HepG2 (cell line): ENCODE measurements around the gene VILL. TPM values are rescaled to one million over a fixed set of nuclear protein-coding genes. Genes with fewer than 3 reads are reported as not detected.

Source experiments
- ATAC-seq: fragments of 200-7000 bp; cut with Tn5 transposase; 3 replicates; pipeline ENCODE4 v1.9.1; 2020; ENCODE audit warnings: mild to moderate bottlenecking, moderate library complexity
- BruUV-seq: library from RNA; stranded (reverse); fragments of 400-500 nt; replicated peaks from 2 replicates; lab custom pipeline; 2021; lab: Mats Ljungman, UMichigan
- CTCF ChIA-PET: fragments of 300-600 bp; formaldehyde crosslinking; extraction: SDS; loops from one replicate; lab custom pipeline; 2021; ENCODE audit warnings: low total read pairs, inconsistent platforms, low intra/inter-chr PET ratio; lab: Yijun Ruan, JAX
- POLR2A ChIA-PET: fragments of 350-600 bp; sonication (Branson Sonifier 250); formaldehyde crosslinking; loops from one replicate; lab custom pipeline; 2020; ENCODE audit warnings: antibody characterized with exemption, inconsistent platforms; lab: Yijun Ruan, JAX
- DNase-seq: peaks from one replicate; pipeline ENCODE4 v3.0.0-alpha.2; 2015; ENCODE audit warnings: low spot score
- FAIRE-seq: peaks from 3 replicates; lab custom pipeline; 2011; peaks lifted over from hg19 to GRCh38; lab: Jason Lieb, UNC
- H2AFZ ChIP-seq: one replicate; pipeline ENCODE4 v1.6.1; 2011; ENCODE audit warnings: low read length, inconsistent platforms
- H3K27ac ChIP-seq: fragments of 300-600 bp; 3 replicates; pipeline ENCODE4 v1.8.0; 2011; ENCODE audit warnings: mixed run types, mild to moderate bottlenecking, mixed read lengths, low read length, inconsistent platforms; ENCODE audit not compliant: insufficient read depth; ENCODE audit errors: extremely low read length
- H3K27me3 ChIP-seq, 2 experiments: fragments of 200-600 bp in 1 of 2; 2 replicates in 1 of 2; 3 replicates in 1 of 2; pipeline versions ENCODE4 v1.6.0 to v1.8.0; 2011; ENCODE audit warnings: low read length in 2 of 2, mild to moderate bottlenecking in 2 of 2, moderate library complexity in 2 of 2, inconsistent platforms in 1 of 2; ENCODE audit not compliant: insufficient read depth in 2 of 2, control insufficient read depth in 1 of 2
- H3K36me3 ChIP-seq, 2 experiments: fragments of 200-600 bp in 1 of 2; replicated peaks in 1 of 2; 2 replicates in 1 of 2; 3 replicates in 1 of 2; pipeline versions ENCODE4 v1.5.1 to v1.8.0; 2011; ENCODE audit warnings: low read length in 2 of 2, inconsistent platforms in 1 of 2; ENCODE audit not compliant: insufficient read depth in 2 of 2, control insufficient read depth in 1 of 2
- H3K4me1 ChIP-seq: 2 replicates; pipeline ENCODE4 v1.5.1; 2012; ENCODE audit warnings: low read length, inconsistent platforms; ENCODE audit not compliant: insufficient read depth
- H3K4me2 ChIP-seq: 2 replicates; pipeline ENCODE4 v1.6.0; 2011; ENCODE audit warnings: low read depth, low read length, inconsistent platforms
- H3K4me3 ChIP-seq, 3 experiments: fragments of 200-600 bp in 1 of 3; sonication (generic), shearing (Covaris generic) in 1 of 3; replicated peaks in 1 of 3; 2 replicates each; pipeline ENCODE4 v1.5.1; 2011 to 2016; ENCODE audit warnings: low read length in 3 of 3, inconsistent platforms in 2 of 3, low read depth in 2 of 3, mild to moderate bottlenecking in 2 of 3, control low read depth in 1 of 3, mixed read lengths in 1 of 3; ENCODE audit not compliant: insufficient read depth in 1 of 3
- H3K79me2 ChIP-seq: one replicate; pipeline ENCODE4 v1.6.1; 2011; ENCODE audit warnings: low read length, inconsistent platforms; ENCODE audit not compliant: insufficient read depth
- H3K9ac ChIP-seq: 2 replicates; pipeline ENCODE4 v1.6.0; 2011; ENCODE audit warnings: mild to moderate bottlenecking, low read depth, low read length, inconsistent platforms; ENCODE audit not compliant: insufficient read depth
- H3K9me3 ChIP-seq: 2 replicates; pipeline ENCODE4 v1.5.1; 2012; ENCODE audit warnings: mild to moderate bottlenecking, low read length
- H4K20me1 ChIP-seq: 2 replicates; pipeline ENCODE4 v1.6.0; 2011; ENCODE audit warnings: inconsistent platforms, mild to moderate bottlenecking, low read length, moderate library complexity; ENCODE audit not compliant: insufficient read depth
- ETV6 ChIP-seq: sonication (generic); formaldehyde crosslinking; conservative IDR thresholded peaks from 2 replicates; pipeline ENCODE4 v1.4.0; 2020; ENCODE audit warnings: missing genetic modification reagents
- HOMEZ ChIP-seq: IDR thresholded peaks from 2 replicates; pipeline ENCODE4 v1.6.1; 2016; ENCODE audit warnings: low read depth
- MED13 ChIP-seq: sonication (generic); formaldehyde crosslinking; IDR thresholded peaks from 2 replicates; pipeline ENCODE4 v1.5.0; 2020; ENCODE audit warnings: missing genetic modification reagents
- MXD1 ChIP-seq: sonication (generic); formaldehyde crosslinking; IDR thresholded peaks from 2 replicates; pipeline ENCODE4 v1.4.0; 2020; ENCODE audit warnings: mild to moderate bottlenecking, missing genetic modification reagents
- NFIC ChIP-seq: IDR thresholded peaks from 2 replicates; pipeline ENCODE4 v1.6.1; 2012; ENCODE audit warnings: mild to moderate bottlenecking, low read length, inconsistent platforms
- PPARG ChIP-seq: conservative IDR thresholded peaks from 2 replicates; pipeline ENCODE4 v1.6.1; 2016; ENCODE audit warnings: missing biosample characterization, missing genetic modification reagents
- PRDM15 ChIP-seq: sonication (generic); formaldehyde crosslinking; IDR thresholded peaks from 2 replicates; pipeline ENCODE4 v1.4.0; 2020; ENCODE audit warnings: missing genetic modification reagents
- SIN3A ChIP-seq: IDR thresholded peaks from 2 replicates; pipeline ENCODE4 v1.6.1; 2011; ENCODE audit warnings: low read depth, mild to moderate bottlenecking, control low read depth, low read length, borderline replicate concordance
- SSRP1 ChIP-seq: IDR thresholded peaks from 2 replicates; pipeline ENCODE4 v1.6.1; 2016; ENCODE audit warnings: control low read depth
- TEF ChIP-seq: sonication (generic); formaldehyde crosslinking; IDR thresholded peaks from 2 replicates; pipeline ENCODE4 v1.5.0; 2020; ENCODE audit warnings: missing genetic modification reagents
- ZBTB8A ChIP-seq: sonication (generic); formaldehyde crosslinking; IDR thresholded peaks from 2 replicates; pipeline ENCODE4 v1.4.0; 2020; ENCODE audit warnings: mild to moderate bottlenecking, low read depth, missing genetic modification reagents, borderline replicate concordance
- ZFP62 ChIP-seq: sonication (generic); formaldehyde crosslinking; IDR thresholded peaks from 2 replicates; pipeline ENCODE4 v1.4.0; 2020; ENCODE audit warnings: missing genetic modification reagents
- ZNF260 ChIP-seq: sonication (generic); formaldehyde crosslinking; IDR thresholded peaks from 2 replicates; pipeline ENCODE4 v1.4.0; 2020; ENCODE audit warnings: missing genetic modification reagents, low read depth, mild to moderate bottlenecking, borderline replicate concordance
- ZNF3 ChIP-seq: IDR thresholded peaks from 2 replicates; pipeline ENCODE4 v1.7.0; 2017; ENCODE audit warnings: inconsistent platforms
- ZNF383 ChIP-seq: sonication (generic); formaldehyde crosslinking; IDR thresholded peaks from 2 replicates; pipeline ENCODE4 v1.4.0; 2020; ENCODE audit warnings: missing genetic modification reagents, mild to moderate bottlenecking, borderline replicate concordance
- ZNF564 ChIP-seq: sonication (generic); formaldehyde crosslinking; IDR thresholded peaks from 2 replicates; pipeline ENCODE4 v1.8.1; 2023; ENCODE audit warnings: mild to moderate bottlenecking, missing genetic modification reagents
- ZNF614 ChIP-seq: IDR thresholded peaks from 2 replicates; pipeline ENCODE4 v1.6.1; 2018; ENCODE audit warnings: missing biosample characterization, missing genetic modification reagents, inconsistent platforms, borderline replicate concordance
- ZNF841 ChIP-seq: sonication (generic); formaldehyde crosslinking; IDR thresholded peaks from 2 replicates; pipeline ENCODE4 v1.8.1; 2023; ENCODE audit warnings: missing genetic modification reagents, borderline replicate concordance
- ZZZ3 ChIP-seq: sonication (generic); formaldehyde crosslinking; IDR thresholded peaks from 2 replicates; pipeline ENCODE4 v1.4.0; 2020; ENCODE audit warnings: missing genetic modification reagents, mild to moderate bottlenecking, borderline replicate concordance
- WGBS: methylation state at CpG from one replicate; pipeline ENCODE4 v1.1.6; 2017; ENCODE audit warnings: low lambda C conversion rate; 5-methylcytosine and 5-hydroxymethylcytosine counted together
- in situ Hi-C: cut with HindIII; loops from 2 replicates; pipeline ENCODE4 v1.10.0; 2017; ENCODE audit warnings: low pct_unique_long_range_greater_than_20kb; ENCODE audit not compliant: extremely low pct_ligation_motif_present
- intact Hi-C: fragments of 100-400 bp; cut with micrococcal nuclease; formaldehyde crosslinking; loops from one replicate; pipeline ENCODE4 v1.10.0; 2022; ENCODE audit not compliant: unreplicated experiment
- polyA plus RNA-seq, 8 experiments: library from polyadenylated mRNA; depleted of rRNA in 3 of 8; stranded (reverse) in 7 of 8; unstranded in 1 of 8; fragments of >200 nt; fragmentation: Illumina TruSeq in 4 of 8; extraction: Trizol in 4 of 8; gene quantifications; 2 replicates each; pipeline versions ENCODE4 v1.2.1 to v1.2.3, GENCODE V29; 2011 to 2016; ENCODE audit warnings: low read depth in 4 of 8, missing spikeins in 1 of 8, mixed read lengths in 1 of 8; ENCODE audit not compliant: insufficient read depth in 1 of 8
- total RNA-seq, 5 experiments: library from RNA; depleted of rRNA; stranded (reverse); fragments of >200 nt; fragmentation: Illumina TruSeq; extraction: Trizol; gene quantifications; 2 replicates each; pipeline ENCODE4 v1.2.3, GENCODE V29; 2016; ENCODE audit warnings: low read depth in 1 of 5

VILL gene
- total and polyA plus RNA-seq, 2 of the 13 experiments (the other 11 are each of a cell fraction or from before 2014, with no cell fraction given) = 3.2 to 5.3 TPM

- H3K9ac ChIP-seq = no peak overlapping the region
- WGBS = 19% methylated on average over 4 of the region's 9 CpGs
- ChIA-PET POLR2A (interaction anchor here (1.7 kb wide), 1 partner anchor 14 kb away, joined by 4 read pairs; no protein-coding TSS in a partner anchor), CTCF (no interaction called here)
- intact Hi-C loops = no loop called here
- no peak overlapping the region for H2AFZ ChIP-seq
- no peak overlapping the region for H3K27ac ChIP-seq
- DNase-seq = no peak
- no peak overlapping the region for H3K4me3 ChIP-seq
- peaks cover 13 to 36% of the 10 kb centered on the region in 2 experiments for H3K27me3 ChIP-seq
- no peaks in the 10 kb centered on the region for H3K79me2 ChIP-seq
- H3K4me1 ChIP-seq = peaks cover 20% of the 10 kb centered on the region
- no TSS peak for BruUV-seq
- no peaks in the 10 kb centered on the region for H4K20me1 ChIP-seq
- TF ChIP-seq ZZZ3 (CRISPR knock-in tag) (no peak), NFIC (no peak), ZNF564 (CRISPR knock-in tag) (no peak), SSRP1 (no peak), ZNF841 (CRISPR knock-in tag) (no peak), HOMEZ (CRISPR knock-in tag) (no peak), MXD1 (CRISPR knock-in tag) (no peak), ZNF383 (CRISPR knock-in tag) (no peak), ZNF3 (CRISPR knock-in tag) (no peak), ZFP62 (CRISPR knock-in tag) (no peak), ZBTB8A (CRISPR knock-in tag) (no peak), ZNF260 (CRISPR knock-in tag) (no peak), TEF (no peak), PPARG (CRISPR knock-in tag) (no peak), ZNF614 (CRISPR knock-in tag) (no peak), ETV6 (no peak), MED13 (CRISPR knock-in tag) (no peak), PRDM15 (no peak), SIN3A (no peak)
- TF ChIP-seq, all 625 proteins: peak for 0
- Histone ChIP-seq H3K36me3 (no peaks in the 10 kb centered on the region), H3K4me2 (no peak overlapping the region), H3K9me3 (no peaks in the 10 kb centered on the region)
- no peak for ATAC-seq
- FAIRE-seq = no peak
- in situ Hi-C loops = no loop called here
Observed at GRCh38 chr3:38031022-38031994, 40.7 kb downstream of the VILL start.
